ENCODE measurements around the gene ASIC2. TPM values are rescaled to one million over a fixed set of nuclear protein-coding genes. Genes with fewer than 3 reads are reported as not detected.
A peak's percentile ranks its signal among the peaks of the same experiment; 100 is the strongest.

ASIC2 gene
- total RNA-seq, 1 experiment from 2014 or later, result 0.74 TPM

- H3K14ac ChIP-seq (ENCODE audit: insufficient read depth, low read length), result no peak overlapping the region
- no peak overlapping the region for H3K9ac ChIP-seq (ENCODE audit: extremely low read depth, insufficient read length, low read length)
- H2AFZ ChIP-seq (ENCODE audit: low read length), result no peak overlapping the region
- H3K79me1 ChIP-seq (ENCODE audit: insufficient read depth, low read depth, low read length, poor library complexity, severe bottlenecking), result no peaks in the 10 kb centered on the region
- Mint-ChIP-seq H3K27me3 (ENCODE audit: low read depth) (peaks cover 4% of the 10 kb centered on the region), H3K4me3 (no peak overlapping the region), H3K27ac (peak overlapping the region in 1 of 3 experiments; percentile 50; a peak in 1 of 7 replicates), H3K36me3 (ENCODE audit: insufficient read depth in 1 of 3, low read depth in 3 of 3) (no peaks in the 10 kb centered on the region), H3K9me3 (no peaks in the 10 kb centered on the region; a peak in 1 of 5 replicates), H3K4me1 (peaks cover 4 to 13% of the 10 kb centered on the region in 2 experiments)
- H3K4me2 ChIP-seq (ENCODE audit: insufficient read depth, insufficient read length, low read length), result no peak overlapping the region
- no peak overlapping the region for H4K8ac ChIP-seq (replicated peaks; ENCODE audit: insufficient read length, low read depth, low read length)
- no peaks in the 10 kb centered on the region for H4K20me1 ChIP-seq (ENCODE audit: control insufficient read depth, insufficient read depth, insufficient read length)
- no peak overlapping the region for H2BK20ac ChIP-seq (ENCODE audit: low read depth, low read length, poor library complexity, severe bottlenecking)
- no peak overlapping the region for H2BK5ac ChIP-seq (ENCODE audit: insufficient read length, low read length)
- H4K91ac ChIP-seq (ENCODE audit: insufficient read length, low read depth, low read length), result no peak overlapping the region
- no peak overlapping the region for H4K5ac ChIP-seq (ENCODE audit: insufficient read length, low read depth, low read length)
- WGBS (ENCODE audit: extremely low coverage, insufficient read length, low lambda C conversion rate), result no CpG with 5 or more reads among the region's 6 CpGs
- H3K4ac ChIP-seq (ENCODE audit: low read depth, low read length), result no peak overlapping the region
- H3K18ac ChIP-seq (ENCODE audit: insufficient read length, low read depth, low read length), result no peak overlapping the region
- no peak overlapping the region for H3K56ac ChIP-seq (ENCODE audit: insufficient read length, low read depth, low read length)
- H3T11ph ChIP-seq (ENCODE audit: low read length), result no peak overlapping the region
- no peaks in the 10 kb centered on the region for H3K4me1 ChIP-seq (ENCODE audit: insufficient read depth, low read length)
- H2AK5ac ChIP-seq (ENCODE audit: insufficient read length, low read length), result no peak overlapping the region
- DNase-seq, result no peak
- no peaks in the 10 kb centered on the region for H3K79me2 ChIP-seq (ENCODE audit: insufficient read depth, low read length)
- H2BK15ac ChIP-seq (ENCODE audit: low read depth, low read length), result no peak overlapping the region
- H3K27ac ChIP-seq (ENCODE audit: insufficient read length, low read depth, low read length), result no peak overlapping the region
- no peaks in the 10 kb centered on the region; the same call in 1 of the 2 replicates for H3K27me3 ChIP-seq (ENCODE audit: insufficient read depth, low read length)
- no peak overlapping the region for H3K23ac ChIP-seq (ENCODE audit: insufficient read length, low read depth, low read length)
- no peak overlapping the region for H2BK12ac ChIP-seq (ENCODE audit: insufficient read length, low read depth, low read length)
- H2BK120ac ChIP-seq (ENCODE audit: low read depth, low read length, poor library complexity, severe bottlenecking), result no peak overlapping the region
- no peak for TF ChIP-seq CTCF (conservative IDR thresholded peaks at IDR 0.05)
- no peaks in the 10 kb centered on the region for H3K9me3 ChIP-seq (ENCODE audit: control insufficient read depth, low read depth, low read length)
- no peaks in the 10 kb centered on the region for H3K23me2 ChIP-seq (ENCODE audit: insufficient read length, low read depth, low read length, poor library complexity, severe bottlenecking)
Measured at GRCh38 chr17:33234930-33235685, 58.0 kb downstream of the ASIC2 start.

Data from H9 (cell line).